SK-N-SH (cell line): ENCODE data around the gene EXOC6B. TPM values are rescaled to one million over a fixed set of nuclear protein-coding genes. Genes with fewer than 3 reads are reported as not detected.

ENCODE experiments used
- CTCF ChIA-PET: fragments of 300-600, 350-600 bp; formaldehyde crosslinking; extraction: SDS; loops from one replicate; lab custom pipeline; 2021; lab: Yijun Ruan, JAX
- POLR2A ChIA-PET: fragments of 350-600 bp; sonication (Branson Sonifier 250); formaldehyde crosslinking; extraction: SDS; loops from one replicate; lab custom pipeline; 2020; ENCODE audit warnings: antibody characterized with exemption, inconsistent platforms; lab: Yijun Ruan, JAX
- DNase-seq: peaks from one replicate; pipeline ENCODE4 v3.0.0; 2012
- H2AFZ ChIP-seq: fragments of 200-600 bp; sonication (generic); 2 replicates; pipeline ENCODE4 v1.8.1; 2016; ENCODE audit warnings: antibody characterized with exemption, mild to moderate bottlenecking, low read depth
- H3F3A ChIP-seq: fragments of 200-600 bp; sonication (generic); replicated peaks from 2 replicates; pipeline ENCODE3; 2016; ENCODE audit warnings: antibody characterized with exemption, mild to moderate bottlenecking; ENCODE audit not compliant: insufficient read depth
- H3K27ac ChIP-seq, 2 experiments: fragments of 200-500 bp in 1 of 2; fragments of 200-600 bp in 1 of 2; sonication (Bioruptor generic) in 1 of 2; sonication (generic), shearing (Covaris generic) in 1 of 2; 2 replicates each; pipeline versions ENCODE4 v1.5.1 to v1.6.1; 2014 to 2016; ENCODE audit warnings: low read depth in 2 of 2, inconsistent platforms in 1 of 2, low read length in 1 of 2, mild to moderate bottlenecking in 1 of 2, mixed read lengths in 1 of 2
- H3K27me3 ChIP-seq: fragments of 200-600 bp; sonication (generic), shearing (Covaris generic); 2 replicates; pipeline ENCODE4 v1.6.1; 2016; ENCODE audit warnings: mixed run types; ENCODE audit not compliant: insufficient read depth
- H3K36me3 ChIP-seq, 2 experiments: fragments of 200-500 bp in 1 of 2; fragments of 200-600 bp in 1 of 2; sonication (Bioruptor generic) in 1 of 2; sonication (generic) in 1 of 2; replicated peaks in 1 of 2; 2 replicates each; pipeline versions ENCODE3 to v1.5.1; 2014 to 2016; ENCODE audit warnings: low read length in 1 of 2, mild to moderate bottlenecking in 1 of 2; ENCODE audit not compliant: insufficient read depth in 2 of 2, control insufficient read depth in 1 of 2
- H3K4me1 ChIP-seq, 2 experiments: fragments of 200-500 bp in 1 of 2; fragments of 200-600 bp in 1 of 2; sonication (Bioruptor generic) in 1 of 2; sonication (generic), shearing (Covaris generic) in 1 of 2; 2 replicates each; pipeline versions ENCODE4 v1.5.1 to v1.6.1; 2014 to 2016; ENCODE audit warnings: low read depth in 1 of 2, low read length in 1 of 2, mixed run types in 1 of 2; ENCODE audit not compliant: insufficient read depth in 2 of 2, control insufficient read depth in 1 of 2
- H3K4me2 ChIP-seq: fragments of 200-600 bp; sonication (generic), shearing (Covaris generic); 2 replicates; pipeline ENCODE4 v1.6.1; 2017; ENCODE audit warnings: mixed run types
- H3K4me3 ChIP-seq, 2 experiments: fragments of 200-500 bp in 1 of 2; fragments of 200-600 bp in 1 of 2; sonication (Bioruptor generic) in 1 of 2; sonication (generic), shearing (Covaris generic) in 1 of 2; 2 replicates each; pipeline versions ENCODE4 v1.5.1 to v1.8.1; 2014 to 2016; ENCODE audit warnings: low read depth in 2 of 2, inconsistent platforms in 1 of 2, low read length in 1 of 2, mild to moderate bottlenecking in 1 of 2, mixed read lengths in 1 of 2, moderate library complexity in 1 of 2
- H3K79me2 ChIP-seq: fragments of 200-600 bp; sonication (generic); 2 replicates; pipeline ENCODE4 v1.8.1; 2017; ENCODE audit warnings: mild to moderate bottlenecking; ENCODE audit not compliant: insufficient read depth
- H3K9ac ChIP-seq: fragments of 200-600 bp; sonication (generic); 2 replicates; pipeline ENCODE4 v1.6.1; 2017; ENCODE audit warnings: mixed run types
- H3K9me2 ChIP-seq: fragments of 200-600 bp; sonication (generic); 2 replicates; pipeline ENCODE4 v1.6.1; 2017; ENCODE audit warnings: mixed run types
- H3K9me3 ChIP-seq: fragments of 200-600 bp; sonication (generic); 2 replicates; pipeline ENCODE4 v1.6.1; 2017; ENCODE audit warnings: mixed run types, mild to moderate bottlenecking, moderate library complexity
- H4K20me1 ChIP-seq: fragments of 200-600 bp; sonication (generic); 2 replicates; pipeline ENCODE4 v1.6.1; 2017; ENCODE audit warnings: mild to moderate bottlenecking, mixed run types; ENCODE audit not compliant: insufficient read depth
- CHD2 ChIP-seq: fragments of 150-350 bp; IDR thresholded peaks from 2 replicates; pipeline ENCODE4 v1.6.1; 2018; ENCODE audit warnings: low read length; ENCODE audit not compliant: partially characterized antibody
- CTCF ChIP-seq: fragments of 200-600 bp; sonication (generic); IDR thresholded peaks from 2 replicates; pipeline ENCODE4 v1.6.1; 2017; ENCODE audit warnings: antibody characterized with exemption, mild to moderate bottlenecking, moderate library complexity
- IRF3 ChIP-seq: fragments of 150-350 bp; IDR thresholded peaks from 2 replicates; pipeline ENCODE4 v1.6.1; 2016; ENCODE audit warnings: mild to moderate bottlenecking, low read depth, low read length
- RAD21 ChIP-seq: IDR thresholded peaks from 2 replicates; pipeline ENCODE4 v1.6.1; 2012; ENCODE audit warnings: mild to moderate bottlenecking, low read length
- RXRA ChIP-seq: IDR thresholded peaks from 2 replicates; pipeline ENCODE4 v1.4.0; 2012; ENCODE audit warnings: low read depth, mild to moderate bottlenecking, borderline replicate concordance
- TAF1 ChIP-seq: IDR thresholded peaks from 2 replicates; pipeline ENCODE4 v1.6.1; 2012; ENCODE audit warnings: low read depth, mild to moderate bottlenecking, low read length, moderate library complexity, borderline replicate concordance
- ZBTB33 ChIP-seq: IDR thresholded peaks from 2 replicates; pipeline ENCODE4 v1.4.0; 2012; ENCODE audit warnings: low read depth, borderline replicate concordance
- WGBS: methylation state at CpG from one replicate; pipeline ENCODE4 v1.1.6; 2017; ENCODE audit warnings: low lambda C conversion rate; 5-methylcytosine and 5-hydroxymethylcytosine counted together
- polyA plus RNA-seq, 3 experiments: library from polyadenylated mRNA; depleted of rRNA; stranded (reverse); fragments of >200 nt; gene quantifications; 2 replicates each; pipeline ENCODE4 v1.2.3, GENCODE V29; 2012
- TF ChIP-seq, protein P1 (sequence below): IDR thresholded peaks from 2 replicates; pipeline ENCODE4 v1.6.1; 2012; ENCODE audit warnings: mild to moderate bottlenecking, low read depth, low read length, moderate library complexity

EXOC6B gene
- polyA plus RNA-seq, 1 of the 3 experiments (the other 2 are of a cell fraction), result 7.4 TPM

DNA sequence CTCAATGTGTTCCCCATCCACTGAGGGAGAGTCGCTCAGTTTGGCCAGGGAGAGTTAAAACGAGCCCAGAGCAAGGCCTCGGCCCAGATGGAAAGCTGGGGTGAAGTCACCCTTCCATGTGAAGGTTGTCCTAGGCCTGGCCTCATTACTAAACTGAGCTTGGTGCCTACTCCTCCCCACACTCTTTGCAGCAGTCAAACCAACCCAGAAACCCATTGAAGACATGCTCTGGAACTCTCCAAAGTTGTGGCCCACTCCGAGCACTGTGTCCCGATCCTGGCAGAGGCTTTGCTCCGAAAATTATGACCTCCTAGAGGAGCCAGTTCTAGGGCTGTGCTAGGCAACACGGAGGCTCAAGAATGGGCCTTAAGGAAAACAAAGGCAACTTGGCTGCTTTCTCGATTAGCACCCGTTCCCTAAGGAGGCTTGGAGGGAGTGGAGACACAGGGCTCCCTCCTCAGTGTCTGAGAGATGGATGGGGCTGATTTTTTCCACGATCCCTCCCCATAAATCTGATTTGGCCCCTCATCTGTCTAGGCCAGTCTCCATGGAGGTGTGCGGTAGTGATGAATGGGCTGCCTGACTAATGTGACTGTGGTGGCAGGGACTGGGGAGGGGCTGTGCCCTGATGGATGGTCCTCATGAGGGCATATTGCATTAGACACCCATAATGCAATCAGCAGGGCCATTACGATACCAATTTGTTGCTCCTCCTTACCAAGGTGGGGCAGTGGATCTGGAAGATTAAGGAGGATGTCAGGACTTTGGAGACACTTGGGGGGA is 666.4 kb downstream of the EXOC6B start:
- no peak overlapping the region for H3K9ac ChIP-seq
- H3K27me3 ChIP-seq, result no peaks in the 10 kb centered on the region; the same call in 1 of the 2 replicates
- no peak for TF ChIP-seq TAF1
- no peak overlapping the region for H3K27ac ChIP-seq
- CTCF ChIA-PET, result interaction anchor here (1.3 to 5.8 kb wide), 3 partner anchors 10 to 610 kb away, joined by 3 to 41 read pairs (median 3); partner anchors contain the start of gene CYP26B1
- no peak for DNase-seq
- no peaks in the 10 kb centered on the region for H4K20me1 ChIP-seq
- no peaks in the 10 kb centered on the region for H3K36me3 ChIP-seq
- H3K9me2 ChIP-seq, result no peaks in the 10 kb centered on the region
- WGBS, result 64% methylated on average over 12 of the region's 12 CpGs
- no peak overlapping the region for H3K4me2 ChIP-seq
- H3K9me3 ChIP-seq, result no peaks in the 10 kb centered on the region
- H3F3A ChIP-seq, result no peaks in the 10 kb centered on the region
- no peak overlapping the region for H2AFZ ChIP-seq
- no peaks in the 10 kb centered on the region for H3K4me1 ChIP-seq
- POLR2A ChIA-PET, result no interaction called here
- no peaks in the 10 kb centered on the region for H3K79me2 ChIP-seq
- no peak overlapping the region for H3K4me3 ChIP-seq

DNA sequence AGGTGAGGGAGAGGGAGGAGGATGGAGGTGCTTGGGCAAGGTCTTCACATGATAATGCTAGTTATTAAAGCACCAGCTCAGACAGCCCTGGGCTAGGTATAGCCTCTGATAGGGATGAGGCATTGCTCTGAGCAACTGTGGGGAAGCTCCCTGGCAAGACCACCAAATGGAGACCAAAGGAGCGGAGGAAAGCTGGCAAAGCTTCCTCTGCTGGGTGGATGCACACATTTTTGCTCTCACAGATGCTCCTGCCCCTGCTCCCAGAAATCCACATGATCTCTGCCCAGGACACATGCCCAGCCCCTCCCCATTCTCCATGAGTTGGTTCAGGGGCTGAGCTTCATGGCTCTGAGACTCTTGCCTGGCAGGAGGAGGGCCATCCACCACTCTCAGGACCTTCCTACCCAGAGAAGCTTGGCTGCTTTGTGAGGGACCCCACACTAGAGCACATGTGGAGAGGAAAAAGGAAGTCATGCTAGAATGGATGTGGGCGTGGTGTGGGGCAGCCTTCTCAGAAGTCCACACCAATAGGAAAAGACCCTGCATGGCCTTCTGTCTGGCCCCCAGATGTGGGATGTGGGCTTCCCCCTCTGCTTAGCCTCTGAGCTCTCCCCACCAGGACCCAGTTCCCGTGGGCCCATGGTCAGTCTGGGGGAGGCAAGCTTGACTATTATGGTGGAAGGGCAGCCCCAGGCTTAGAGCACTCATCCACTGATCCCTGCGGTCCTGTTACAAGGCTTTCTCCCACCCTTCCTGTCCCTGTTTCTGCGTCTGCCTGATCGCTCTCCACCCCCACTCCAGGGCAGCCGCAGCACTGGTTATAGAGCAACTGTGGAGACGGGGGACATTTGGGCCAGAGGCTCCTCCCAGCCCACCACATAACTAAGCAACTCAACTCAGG is 667.7 kb downstream of the EXOC6B start:
- no peak for TF ChIP-seq RXRA
- TF ChIP-seq IRF3, result no peak
- no peaks in the 10 kb centered on the region for H4K20me1 ChIP-seq
- H3K27ac ChIP-seq, result no peak overlapping the region
- H3K9me2 ChIP-seq, result no peaks in the 10 kb centered on the region
- H3K36me3 ChIP-seq, result no peaks in the 10 kb centered on the region
- no peak overlapping the region for H3K4me3 ChIP-seq
- WGBS, result 91% methylated on average over 5 of the region's 8 CpGs
- no peak overlapping the region for H3K9ac ChIP-seq
- no peaks in the 10 kb centered on the region; the same call in 1 of the 2 replicates for H3K27me3 ChIP-seq
- H3F3A ChIP-seq, result no peaks in the 10 kb centered on the region
- H3K9me3 ChIP-seq, result no peaks in the 10 kb centered on the region
- H3K4me1 ChIP-seq, result no peaks in the 10 kb centered on the region
- ChIA-PET POLR2A (no interaction called here), CTCF (interaction anchor here (0.9 to 9.0 kb wide), 4 partner anchors 9 to 648 kb away, joined by 3 to 87 read pairs (median 22); partner anchors contain the start of gene CYP26B1)
- no peak overlapping the region for H3K4me2 ChIP-seq
- H3K79me2 ChIP-seq, result no peaks in the 10 kb centered on the region
- no peak overlapping the region for H2AFZ ChIP-seq
- no peak for DNase-seq

- Histone ChIP-seq H3K9ac (no peak overlapping the region), H3K27me3 (no peaks in the 10 kb centered on the region; the same call in 1 of the 2 replicates), H3K4me1 (no peaks in the 10 kb centered on the region), H3F3A (no peaks in the 10 kb centered on the region), H2AFZ (no peak overlapping the region), H3K36me3 (no peaks in the 10 kb centered on the region), H3K4me2 (no peak overlapping the region), H4K20me1 (no peaks in the 10 kb centered on the region), H3K4me3 (no peak overlapping the region), H3K9me3 (no peaks in the 10 kb centered on the region), H3K9me2 (no peaks in the 10 kb centered on the region), H3K79me2 (no peaks in the 10 kb centered on the region), H3K27ac (no peak overlapping the region)
- ChIA-PET CTCF (interaction anchor here (1.0 to 9.0 kb wide), 5 partner anchors 8 to 611 kb away, joined by 3 to 87 read pairs (median 3); partner anchors contain the start of gene CYP26B1), POLR2A (no interaction called here)
- WGBS, result 41% methylated on average over 2 of the region's 2 CpGs
- DNase-seq, result no peak
- TF ChIP-seq, protein P1, sequence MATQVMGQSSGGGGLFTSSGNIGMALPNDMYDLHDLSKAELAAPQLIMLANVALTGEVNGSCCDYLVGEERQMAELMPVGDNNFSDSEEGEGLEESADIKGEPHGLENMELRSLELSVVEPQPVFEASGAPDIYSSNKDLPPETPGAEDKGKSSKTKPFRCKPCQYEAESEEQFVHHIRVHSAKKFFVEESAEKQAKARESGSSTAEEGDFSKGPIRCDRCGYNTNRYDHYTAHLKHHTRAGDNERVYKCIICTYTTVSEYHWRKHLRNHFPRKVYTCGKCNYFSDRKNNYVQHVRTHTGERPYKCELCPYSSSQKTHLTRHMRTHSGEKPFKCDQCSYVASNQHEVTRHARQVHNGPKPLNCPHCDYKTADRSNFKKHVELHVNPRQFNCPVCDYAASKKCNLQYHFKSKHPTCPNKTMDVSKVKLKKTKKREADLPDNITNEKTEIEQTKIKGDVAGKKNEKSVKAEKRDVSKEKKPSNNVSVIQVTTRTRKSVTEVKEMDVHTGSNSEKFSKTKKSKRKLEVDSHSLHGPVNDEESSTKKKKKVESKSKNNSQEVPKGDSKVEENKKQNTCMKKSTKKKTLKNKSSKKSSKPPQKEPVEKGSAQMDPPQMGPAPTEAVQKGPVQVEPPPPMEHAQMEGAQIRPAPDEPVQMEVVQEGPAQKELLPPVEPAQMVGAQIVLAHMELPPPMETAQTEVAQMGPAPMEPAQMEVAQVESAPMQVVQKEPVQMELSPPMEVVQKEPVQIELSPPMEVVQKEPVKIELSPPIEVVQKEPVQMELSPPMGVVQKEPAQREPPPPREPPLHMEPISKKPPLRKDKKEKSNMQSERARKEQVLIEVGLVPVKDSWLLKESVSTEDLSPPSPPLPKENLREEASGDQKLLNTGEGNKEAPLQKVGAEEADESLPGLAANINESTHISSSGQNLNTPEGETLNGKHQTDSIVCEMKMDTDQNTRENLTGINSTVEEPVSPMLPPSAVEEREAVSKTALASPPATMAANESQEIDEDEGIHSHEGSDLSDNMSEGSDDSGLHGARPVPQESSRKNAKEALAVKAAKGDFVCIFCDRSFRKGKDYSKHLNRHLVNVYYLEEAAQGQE, result no peak
- TF ChIP-seq CHD2 (no peak), RAD21 (no peak), ZBTB33 (no peak), CTCF (no peak)
Observed at GRCh38 chr2:72156872-72157271, 669.0 kb downstream of the EXOC6B start.
